B cell (primary cell): ENCODE measurements around the gene CTCF. TPM values are rescaled to one million over a fixed set of nuclear protein-coding genes. Genes with fewer than 3 reads are reported as not detected.

Experiments used
- ATAC-seq: fragments of 200-7000 bp; cut with Tn5 transposase; one replicate; pipeline ENCODE4 v1.10.0; 2021; ENCODE audit warnings: low read depth, mild to moderate bottlenecking, moderate number of reproducible peaks, moderate library complexity
- CTCF ChIA-PET: fragments of 350-600 bp; sonication (Branson Sonifier 250); formaldehyde crosslinking; loops from one replicate; lab custom pipeline; 2021; ENCODE audit warnings: antibody characterized with exemption, inconsistent platforms; lab: Charles Lee
- POLR2A ChIA-PET: fragments of 350-600 bp; sonication (Branson Sonifier 250); formaldehyde crosslinking; loops from one replicate; lab custom pipeline; 2021; ENCODE audit warnings: antibody characterized with exemption; lab: Charles Lee
- DNase-seq: peaks from one replicate; pipeline ENCODE4 v3.0.0; 2013
- H2AFZ ChIP-seq: 2 replicates; pipeline ENCODE4 v1.6.1; 2012; ENCODE audit warnings: mild to moderate bottlenecking, low read depth, low read length; ENCODE audit not compliant: insufficient read depth, poor library complexity, severe bottlenecking
- H3K27ac ChIP-seq, 2 donors: 1 replicate in 1 of 2; 2 replicates in 1 of 2; pipeline ENCODE4 v1.5.1; 2012 to 2013; ENCODE audit warnings: low read length in 2 of 2, mild to moderate bottlenecking in 2 of 2, moderate library complexity in 1 of 2
- H3K27me3 ChIP-seq, 4 experiments: fragments of 200-600 bp in 1 of 4; sonication (generic) in 1 of 4; replicated peaks in 1 of 4; 1 replicate in 2 of 4; 2 replicates in 2 of 4; pipeline versions ENCODE4 v1.6.1 to v1.7.0; 2013 to 2016; ENCODE audit warnings: low read length in 3 of 4, mild to moderate bottlenecking in 2 of 4, mixed read lengths in 1 of 4, moderate library complexity in 1 of 4; ENCODE audit not compliant: insufficient read depth in 4 of 4, control insufficient read depth in 3 of 4; ENCODE audit errors: control extremely low read depth in 1 of 4
- H3K36me3 ChIP-seq, 2 experiments: replicated peaks in 1 of 2; 1 replicate in 1 of 2; 2 replicates in 1 of 2; pipeline versions ENCODE4 v1.6.1 to v1.7.1; 2013; ENCODE audit warnings: low read length in 1 of 2; ENCODE audit not compliant: insufficient read depth in 2 of 2, control insufficient read depth in 1 of 2; ENCODE audit errors: control extremely low read depth in 1 of 2, extremely low read depth in 1 of 2
- H3K4me1 ChIP-seq, 2 donors: fragments of 200-600 bp in 1 of 2; sonication (generic) in 1 of 2; 1 replicate in 1 of 2; 2 replicates in 1 of 2; pipeline versions ENCODE4 v1.5.1 to v1.6.1; 2013 to 2017; ENCODE audit warnings: low read length in 2 of 2; ENCODE audit not compliant: control insufficient read depth in 2 of 2, insufficient read depth in 2 of 2
- H3K4me2 ChIP-seq: replicated peaks from 2 replicates; pipeline ENCODE3; 2012; ENCODE audit warnings: mild to moderate bottlenecking, low read depth, low read length; ENCODE audit not compliant: poor library complexity, severe bottlenecking
- H3K4me3 ChIP-seq, 5 experiments: fragments of 200-600 bp in 1 of 5; sonication (generic) in 1 of 5; 1 replicate in 3 of 5; 2 replicates in 2 of 5; pipeline versions ENCODE4 v1.5.1 to v1.7.0; 2011 to 2016; ENCODE audit warnings: low read length in 4 of 5, mild to moderate bottlenecking in 4 of 5, low read depth in 2 of 5, control low read depth in 1 of 5, moderate library complexity in 1 of 5; ENCODE audit not compliant: insufficient read depth in 1 of 5; ENCODE audit errors: control extremely low read depth in 1 of 5, extremely low read depth in 1 of 5
- H3K79me2 ChIP-seq: fragments of 200-600 bp; sonication (generic); one replicate; pipeline ENCODE4 v1.6.0; 2016; ENCODE audit warnings: low read length; ENCODE audit not compliant: control insufficient read depth, insufficient read depth
- H3K9ac ChIP-seq: fragments of 200-600 bp; sonication (generic); 2 replicates; pipeline ENCODE4 v1.6.1; 2017; ENCODE audit warnings: mild to moderate bottlenecking, low read length, moderate library complexity
- H3K9me3 ChIP-seq, 3 donors: one replicate each; pipeline versions ENCODE4 v1.6.1 to v1.7.1; 2013; ENCODE audit warnings: low read length in 2 of 3; ENCODE audit not compliant: control insufficient read depth in 2 of 3, insufficient read depth in 1 of 3; ENCODE audit errors: control extremely low read depth in 1 of 3
- H4K20me1 ChIP-seq: 2 replicates; pipeline ENCODE4 v1.6.0; 2012; ENCODE audit warnings: mild to moderate bottlenecking, low read length; ENCODE audit not compliant: insufficient read depth, control insufficient read depth, poor library complexity, severe bottlenecking
- H3K27ac Mint-ChIP-seq: one replicate; pipeline ENCODE4 v1.8.0; 2021; ENCODE audit warnings: mixed read lengths
- H3K27me3 Mint-ChIP-seq: one replicate; pipeline ENCODE4 v1.8.0; 2021; ENCODE audit warnings: mixed read lengths
- H3K4me1 Mint-ChIP-seq: one replicate; pipeline ENCODE4 v1.8.0; 2021; ENCODE audit warnings: mixed read lengths
- H3K4me3 Mint-ChIP-seq: one replicate; pipeline ENCODE4 v1.8.0; 2021; ENCODE audit warnings: mixed read lengths
- H3K9me3 Mint-ChIP-seq: one replicate; pipeline ENCODE4 v1.8.0; 2022; ENCODE audit warnings: mixed read lengths; ENCODE audit not compliant: insufficient read depth
- EZH2 ChIP-seq: IDR thresholded peaks from 2 replicates; pipeline ENCODE4 v1.6.1; 2012; ENCODE audit warnings: borderline replicate concordance, low read depth, mild to moderate bottlenecking, moderate library complexity, low read length; ENCODE audit not compliant: insufficient read depth, poor library complexity, severe bottlenecking
- WGBS: methylation state at CpG from one replicate; pipeline ENCODE4 v1.1.5; 2013; ENCODE audit warnings: missing lambda C conversion rate; ENCODE audit not compliant: insufficient coverage; 5-methylcytosine and 5-hydroxymethylcytosine counted together
- intact Hi-C: fragments of 100-400 bp; cut with micrococcal nuclease; formaldehyde crosslinking; loops from one replicate; pipeline ENCODE4 v1.10.0; 2022
- polyA plus RNA-seq: library from polyadenylated mRNA; depleted of rRNA; stranded (reverse); fragments of >200 nt; gene quantifications from 2 replicates; pipeline ENCODE4 v1.2.3, GENCODE V29; 2012
- total RNA-seq, 2 donors: library from RNA; stranded (reverse); fragments of 120-200 nt in 1 of 2; gene quantifications; 1 replicate in 1 of 2; 2 replicates in 1 of 2; pipeline versions ENCODE4 v1.2.3 to v1.2.4, GENCODE V29; 2013 to 2022
- TF ChIP-seq, protein P1 (sequence below): fragments of 200-600 bp; IDR thresholded peaks from one replicate; pipeline ENCODE4 v1.8.0; 2022; ENCODE audit warnings: antibody characterized with exemption, mild to moderate bottlenecking

The CTCF gene
- total and polyA plus RNA-seq, 2 donors (not counting 1 experiment from before 2014, with no cell fraction given), result 42.7 to 78.4 TPM

DNA sequence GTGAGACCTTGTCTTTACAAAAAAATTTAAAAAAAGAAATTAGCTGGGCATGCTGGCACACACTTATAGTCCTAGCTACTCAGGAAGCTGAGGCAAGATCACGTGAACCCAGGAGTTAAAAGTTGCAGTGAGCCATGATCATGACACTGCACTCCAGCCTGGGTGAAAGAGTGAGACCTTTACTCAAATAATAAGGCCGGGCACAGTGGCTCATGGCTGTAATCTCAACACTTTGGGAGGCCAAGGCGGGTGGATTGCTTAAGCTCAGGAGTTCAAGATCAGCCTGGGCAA is 45.2 kb upstream of the CTCF start:
- H3K79me2 ChIP-seq, result peaks cover 24% of the 10 kb centered on the region
- H3K9ac ChIP-seq, result peak overlapping the region; percentile 19
- H3K4me1 ChIP-seq, result peaks cover 75 to 95% of the 10 kb centered on the region in 2 donors
- H3K9me3 ChIP-seq, result no peaks in the 10 kb centered on the region
- Mint-ChIP-seq H3K4me3 (peak overlapping the region; percentile 47), H3K4me1 (peaks cover 79% of the 10 kb centered on the region), H3K9me3 (no peaks in the 10 kb centered on the region), H3K27ac (peak overlapping the region; percentile 98), H3K27me3 (no peaks in the 10 kb centered on the region)
- H3K27me3 ChIP-seq, result no peaks in the 10 kb centered on the region
- H3K36me3 ChIP-seq, result no peaks in the 10 kb centered on the region
- ChIA-PET POLR2A (interaction anchor here (0.6 to 3.7 kb wide), 11 partner anchors 8 to 419 kb away, joined by 3 to 17 read pairs (median 5); partner anchors contain the start of genes ATP6V0D1, PSMB10 and RIPOR1), CTCF (interaction anchor here (0.8 to 18.8 kb wide), 14 partner anchors 9 to 155 kb away, joined by 4 to 817 read pairs (median 8); partner anchors contain the start of genes AGRP, ATP6V0D1, CARMIL2 and CTCF)
- peak overlapping the region; percentile 94 to 96 for H3K27ac ChIP-seq
- ATAC-seq (no peak), DNase-seq (peak; percentile 33)
- intact Hi-C loops, result loop anchor here (2.0 to 5.0 kb wide), 2 partner anchors 14 to 475 kb away; no protein-coding TSS in a partner anchor
- no peak overlapping the region for H3K4me3 ChIP-seq
- H4K20me1 ChIP-seq, result no peaks in the 10 kb centered on the region
- WGBS, result 41% methylated on average over 3 of the region's 3 CpGs
- TF ChIP-seq, protein P1, sequence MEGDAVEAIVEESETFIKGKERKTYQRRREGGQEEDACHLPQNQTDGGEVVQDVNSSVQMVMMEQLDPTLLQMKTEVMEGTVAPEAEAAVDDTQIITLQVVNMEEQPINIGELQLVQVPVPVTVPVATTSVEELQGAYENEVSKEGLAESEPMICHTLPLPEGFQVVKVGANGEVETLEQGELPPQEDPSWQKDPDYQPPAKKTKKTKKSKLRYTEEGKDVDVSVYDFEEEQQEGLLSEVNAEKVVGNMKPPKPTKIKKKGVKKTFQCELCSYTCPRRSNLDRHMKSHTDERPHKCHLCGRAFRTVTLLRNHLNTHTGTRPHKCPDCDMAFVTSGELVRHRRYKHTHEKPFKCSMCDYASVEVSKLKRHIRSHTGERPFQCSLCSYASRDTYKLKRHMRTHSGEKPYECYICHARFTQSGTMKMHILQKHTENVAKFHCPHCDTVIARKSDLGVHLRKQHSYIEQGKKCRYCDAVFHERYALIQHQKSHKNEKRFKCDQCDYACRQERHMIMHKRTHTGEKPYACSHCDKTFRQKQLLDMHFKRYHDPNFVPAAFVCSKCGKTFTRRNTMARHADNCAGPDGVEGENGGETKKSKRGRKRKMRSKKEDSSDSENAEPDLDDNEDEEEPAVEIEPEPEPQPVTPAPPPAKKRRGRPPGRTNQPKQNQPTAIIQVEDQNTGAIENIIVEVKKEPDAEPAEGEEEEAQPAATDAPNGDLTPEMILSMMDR, result no peak
- TF ChIP-seq EZH2, result no peak
- peak overlapping the region; percentile 88 for H3K4me2 ChIP-seq
- no peak overlapping the region for H2AFZ ChIP-seq
